K562 (cell line): ENCODE measurements around the gene MAP10. TPM values are rescaled to one million over a fixed set of nuclear protein-coding genes. Genes with fewer than 3 reads are reported as not detected.

Experiments used
- C11orf30 ChIP-seq: fragments of 450-650 bp; IDR thresholded peaks from 2 replicates; pipeline ENCODE4 v1.6.1; 2016; ENCODE audit warnings: low read depth, mild to moderate bottlenecking
- CBX1 ChIP-seq: sonication (generic); IDR thresholded peaks from 2 replicates; pipeline ENCODE4 v1.6.1; 2016; ENCODE audit warnings: antibody characterized with exemption, low read depth, mild to moderate bottlenecking
- E2F3 ChIP-seq: fragments of 250-450 bp; sonication (Bioruptor Pico); IDR thresholded peaks from 2 replicates; pipeline ENCODE4 v1.4.0; 2020; ENCODE audit warnings: mild to moderate bottlenecking
- HDAC6 ChIP-seq: IDR thresholded peaks from 2 replicates; pipeline ENCODE4 v1.6.1; 2012; ENCODE audit warnings: low read depth, mild to moderate bottlenecking, control low read depth, inconsistent platforms, low read length, moderate library complexity
- MBD2 ChIP-seq: sonication (generic); IDR thresholded peaks from 2 replicates; pipeline ENCODE4 v1.6.1; 2016; ENCODE audit warnings: low read depth, borderline replicate concordance
- MCM2 ChIP-seq: fragments of 450-650 bp; IDR thresholded peaks from 2 replicates; pipeline ENCODE4 v1.6.1; 2017; ENCODE audit warnings: low read depth, mild to moderate bottlenecking
- RBBP5 ChIP-seq: fragments of 200-600 bp; sonication (generic); IDR thresholded peaks from 2 replicates; pipeline ENCODE4 v1.6.1; 2012; ENCODE audit warnings: borderline replicate concordance, mild to moderate bottlenecking, low read length, control low read depth, inconsistent platforms; ENCODE audit not compliant: insufficient read depth, poor library complexity, severe bottlenecking
- RBM14 ChIP-seq: fragments of 200-400 bp; formaldehyde crosslinking; IDR thresholded peaks from 2 replicates; pipeline ENCODE4 v1.6.1; 2018; ENCODE audit warnings: low read depth, mild to moderate bottlenecking, low read length, moderate library complexity, borderline replicate concordance; ENCODE audit not compliant: insufficient read depth
- SNRNP70 ChIP-seq: fragments of 200-400 bp; formaldehyde crosslinking; optimal IDR thresholded peaks from 2 replicates; pipeline ENCODE3; 2017; ENCODE audit warnings: low read depth, low read length
- SRSF9 ChIP-seq: fragments of 200-400 bp; formaldehyde crosslinking; IDR thresholded peaks from 2 replicates; pipeline ENCODE4 v1.6.1; 2017; ENCODE audit warnings: low read depth, low read length, borderline replicate concordance
- ZNF133 ChIP-seq: fragments of 250-450 bp; sonication (Bioruptor Pico); IDR thresholded peaks from 2 replicates; pipeline ENCODE4 v1.4.0; 2020; ENCODE audit warnings: mild to moderate bottlenecking
- ZNF707 ChIP-seq: fragments of 250-450 bp; sonication (Bioruptor Pico); conservative IDR thresholded peaks from 2 replicates; pipeline ENCODE4 v1.8.0; 2022; ENCODE audit warnings: inconsistent platforms, mild to moderate bottlenecking, moderate library complexity
- polyA plus RNA-seq, 8 experiments: library from polyadenylated mRNA; depleted of rRNA in 4 of 8; stranded (reverse) in 5 of 8; unstranded in 3 of 8; fragments of >200 nt; fragmentation: Nextera tagmentation in 2 of 8; fragmentation: Illumina TruSeq in 1 of 8; extraction: Ambion mirVana in 2 of 8; extraction: Trizol in 1 of 8; gene quantifications; 2 replicates each; pipeline versions ENCODE4 v1.2.1 to v1.2.3, GENCODE V29; 2011 to 2014; ENCODE audit warnings: inconsistent platforms in 1 of 8, missing spikeins in 1 of 8
- total RNA-seq, 7 experiments: library from RNA; depleted of rRNA in 6 of 7; stranded (reverse); fragments of >200 nt in 6 of 7; fragmentation: Illumina TruSeq in 2 of 7; extraction: Trizol in 2 of 7; gene quantifications; 2 replicates each; pipeline versions ENCODE4 v1.2.1 to v1.2.3, GENCODE V29; 2011 to 2021; ENCODE audit warnings: low replicate concordance in 1 of 7
- TF ChIP-seq, protein P1 (sequence below): fragments of 250-450 bp; sonication (Bioruptor Pico); IDR thresholded peaks from 2 replicates; pipeline ENCODE4 v1.5.0; 2022; ENCODE audit warnings: mild to moderate bottlenecking
- TF ChIP-seq, protein P2 (sequence below): sonication (generic); formaldehyde crosslinking; IDR thresholded peaks from 2 replicates; pipeline ENCODE4 v1.8.0; 2023; ENCODE audit warnings: missing genetic modification reagents, mild to moderate bottlenecking, borderline replicate concordance
- TF ChIP-seq, protein P3 (sequence below): sonication (generic); formaldehyde crosslinking; IDR thresholded peaks from 2 replicates; pipeline ENCODE4 v1.8.1; 2023; ENCODE audit warnings: mild to moderate bottlenecking, missing genetic modification reagents, moderate library complexity
- TF ChIP-seq, protein P4 (sequence below): sonication (generic); formaldehyde crosslinking; IDR thresholded peaks from 2 replicates; pipeline ENCODE4 v1.8.1; 2023; ENCODE audit warnings: mild to moderate bottlenecking, missing genetic modification reagents

MAP10 gene
- total and polyA plus RNA-seq, 9 of the 15 experiments (the other 6 are each of a cell fraction or from before 2014, with no cell fraction given) = 0.11 to 0.98 (median 0.69) TPM

DNA sequence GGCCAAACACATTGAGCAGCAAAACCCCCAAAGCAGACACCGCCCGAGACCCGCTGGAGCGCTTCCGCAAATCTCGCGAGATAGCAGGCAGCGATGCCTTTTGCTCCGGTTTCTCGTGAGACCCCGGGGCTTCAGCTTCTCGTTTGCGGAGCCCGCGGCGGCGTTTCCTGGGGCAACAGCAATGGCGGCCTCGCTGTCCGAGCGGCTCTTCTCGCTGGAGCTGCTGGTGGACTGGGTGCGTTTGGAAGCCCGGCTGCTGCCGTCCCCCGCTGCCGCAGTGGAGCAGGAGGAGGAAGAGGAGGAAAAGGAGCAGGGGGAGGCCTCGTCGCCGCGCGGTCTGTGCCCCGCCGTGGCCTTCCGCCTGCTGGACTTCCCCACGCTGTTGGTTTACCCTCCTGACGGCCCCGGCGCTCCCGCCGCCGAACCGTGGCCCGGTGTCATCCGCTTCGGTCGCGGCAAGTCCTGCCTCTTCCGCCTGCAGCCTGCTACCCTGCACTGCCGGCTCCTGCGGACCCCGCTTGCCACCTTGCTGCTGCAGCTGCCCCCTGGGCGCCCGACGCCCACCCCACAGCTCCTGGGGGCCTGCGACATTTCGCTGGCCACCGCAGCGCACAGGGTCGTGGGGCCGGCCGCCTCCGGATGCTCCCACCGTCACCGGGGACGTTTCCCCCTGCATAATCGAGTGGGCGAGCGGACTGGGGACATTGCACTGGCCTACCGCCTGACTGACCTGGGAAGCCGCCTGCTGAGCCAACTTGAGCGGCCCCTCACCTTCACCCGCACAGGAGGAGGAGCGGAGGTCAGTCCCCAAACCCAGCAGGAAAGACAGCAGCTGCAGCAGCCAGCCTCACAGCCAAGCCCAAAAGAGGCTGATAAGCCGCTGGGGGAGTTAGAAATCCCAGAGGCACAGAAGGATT, at the start of gene MAP10 (continued):
- no peak for TF ChIP-seq RBM14
- no peak for TF ChIP-seq MBD2
- TF ChIP-seq RBBP5 = peak; percentile 59
- TF ChIP-seq, protein P1, sequence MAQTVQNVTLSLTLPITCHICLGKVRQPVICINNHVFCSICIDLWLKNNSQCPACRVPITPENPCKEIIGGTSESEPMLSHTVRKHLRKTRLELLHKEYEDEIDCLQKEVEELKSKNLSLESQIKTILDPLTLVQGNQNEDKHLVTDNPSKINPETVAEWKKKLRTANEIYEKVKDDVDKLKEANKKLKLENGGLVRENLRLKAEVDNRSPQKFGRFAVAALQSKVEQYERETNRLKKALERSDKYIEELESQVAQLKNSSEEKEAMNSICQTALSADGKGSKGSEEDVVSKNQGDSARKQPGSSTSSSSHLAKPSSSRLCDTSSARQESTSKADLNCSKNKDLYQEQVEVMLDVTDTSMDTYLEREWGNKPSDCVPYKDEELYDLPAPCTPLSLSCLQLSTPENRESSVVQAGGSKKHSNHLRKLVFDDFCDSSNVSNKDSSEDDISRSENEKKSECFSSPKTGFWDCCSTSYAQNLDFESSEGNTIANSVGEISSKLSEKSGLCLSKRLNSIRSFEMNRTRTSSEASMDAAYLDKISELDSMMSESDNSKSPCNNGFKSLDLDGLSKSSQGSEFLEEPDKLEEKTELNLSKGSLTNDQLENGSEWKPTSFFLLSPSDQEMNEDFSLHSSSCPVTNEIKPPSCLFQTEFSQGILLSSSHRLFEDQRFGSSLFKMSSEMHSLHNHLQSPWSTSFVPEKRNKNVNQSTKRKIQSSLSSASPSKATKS (CRISPR knock-in tag) = no peak
- TF ChIP-seq ZNF707 (CRISPR knock-in tag) = no peak
- TF ChIP-seq, protein P2, sequence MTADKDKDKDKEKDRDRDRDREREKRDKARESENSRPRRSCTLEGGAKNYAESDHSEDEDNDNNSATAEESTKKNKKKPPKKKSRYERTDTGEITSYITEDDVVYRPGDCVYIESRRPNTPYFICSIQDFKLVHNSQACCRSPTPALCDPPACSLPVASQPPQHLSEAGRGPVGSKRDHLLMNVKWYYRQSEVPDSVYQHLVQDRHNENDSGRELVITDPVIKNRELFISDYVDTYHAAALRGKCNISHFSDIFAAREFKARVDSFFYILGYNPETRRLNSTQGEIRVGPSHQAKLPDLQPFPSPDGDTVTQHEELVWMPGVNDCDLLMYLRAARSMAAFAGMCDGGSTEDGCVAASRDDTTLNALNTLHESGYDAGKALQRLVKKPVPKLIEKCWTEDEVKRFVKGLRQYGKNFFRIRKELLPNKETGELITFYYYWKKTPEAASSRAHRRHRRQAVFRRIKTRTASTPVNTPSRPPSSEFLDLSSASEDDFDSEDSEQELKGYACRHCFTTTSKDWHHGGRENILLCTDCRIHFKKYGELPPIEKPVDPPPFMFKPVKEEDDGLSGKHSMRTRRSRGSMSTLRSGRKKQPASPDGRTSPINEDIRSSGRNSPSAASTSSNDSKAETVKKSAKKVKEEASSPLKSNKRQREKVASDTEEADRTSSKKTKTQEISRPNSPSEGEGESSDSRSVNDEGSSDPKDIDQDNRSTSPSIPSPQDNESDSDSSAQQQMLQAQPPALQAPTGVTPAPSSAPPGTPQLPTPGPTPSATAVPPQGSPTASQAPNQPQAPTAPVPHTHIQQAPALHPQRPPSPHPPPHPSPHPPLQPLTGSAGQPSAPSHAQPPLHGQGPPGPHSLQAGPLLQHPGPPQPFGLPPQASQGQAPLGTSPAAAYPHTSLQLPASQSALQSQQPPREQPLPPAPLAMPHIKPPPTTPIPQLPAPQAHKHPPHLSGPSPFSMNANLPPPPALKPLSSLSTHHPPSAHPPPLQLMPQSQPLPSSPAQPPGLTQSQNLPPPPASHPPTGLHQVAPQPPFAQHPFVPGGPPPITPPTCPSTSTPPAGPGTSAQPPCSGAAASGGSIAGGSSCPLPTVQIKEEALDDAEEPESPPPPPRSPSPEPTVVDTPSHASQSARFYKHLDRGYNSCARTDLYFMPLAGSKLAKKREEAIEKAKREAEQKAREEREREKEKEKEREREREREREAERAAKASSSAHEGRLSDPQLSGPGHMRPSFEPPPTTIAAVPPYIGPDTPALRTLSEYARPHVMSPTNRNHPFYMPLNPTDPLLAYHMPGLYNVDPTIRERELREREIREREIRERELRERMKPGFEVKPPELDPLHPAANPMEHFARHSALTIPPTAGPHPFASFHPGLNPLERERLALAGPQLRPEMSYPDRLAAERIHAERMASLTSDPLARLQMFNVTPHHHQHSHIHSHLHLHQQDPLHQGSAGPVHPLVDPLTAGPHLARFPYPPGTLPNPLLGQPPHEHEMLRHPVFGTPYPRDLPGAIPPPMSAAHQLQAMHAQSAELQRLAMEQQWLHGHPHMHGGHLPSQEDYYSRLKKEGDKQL (CRISPR knock-in tag) = no peak
- no peak for TF ChIP-seq SRSF9
- no peak for TF ChIP-seq CBX1
- TF ChIP-seq HDAC6 = no peak
- no peak for TF ChIP-seq ZNF133
- TF ChIP-seq, protein P3, sequence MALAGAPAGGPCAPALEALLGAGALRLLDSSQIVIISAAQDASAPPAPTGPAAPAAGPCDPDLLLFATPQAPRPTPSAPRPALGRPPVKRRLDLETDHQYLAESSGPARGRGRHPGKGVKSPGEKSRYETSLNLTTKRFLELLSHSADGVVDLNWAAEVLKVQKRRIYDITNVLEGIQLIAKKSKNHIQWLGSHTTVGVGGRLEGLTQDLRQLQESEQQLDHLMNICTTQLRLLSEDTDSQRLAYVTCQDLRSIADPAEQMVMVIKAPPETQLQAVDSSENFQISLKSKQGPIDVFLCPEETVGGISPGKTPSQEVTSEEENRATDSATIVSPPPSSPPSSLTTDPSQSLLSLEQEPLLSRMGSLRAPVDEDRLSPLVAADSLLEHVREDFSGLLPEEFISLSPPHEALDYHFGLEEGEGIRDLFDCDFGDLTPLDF = no peak
- TF ChIP-seq E2F3 = 0 out of 2 replicates have a peak, but pooled peaks have one; percentile 42
- TF ChIP-seq, protein P4, sequence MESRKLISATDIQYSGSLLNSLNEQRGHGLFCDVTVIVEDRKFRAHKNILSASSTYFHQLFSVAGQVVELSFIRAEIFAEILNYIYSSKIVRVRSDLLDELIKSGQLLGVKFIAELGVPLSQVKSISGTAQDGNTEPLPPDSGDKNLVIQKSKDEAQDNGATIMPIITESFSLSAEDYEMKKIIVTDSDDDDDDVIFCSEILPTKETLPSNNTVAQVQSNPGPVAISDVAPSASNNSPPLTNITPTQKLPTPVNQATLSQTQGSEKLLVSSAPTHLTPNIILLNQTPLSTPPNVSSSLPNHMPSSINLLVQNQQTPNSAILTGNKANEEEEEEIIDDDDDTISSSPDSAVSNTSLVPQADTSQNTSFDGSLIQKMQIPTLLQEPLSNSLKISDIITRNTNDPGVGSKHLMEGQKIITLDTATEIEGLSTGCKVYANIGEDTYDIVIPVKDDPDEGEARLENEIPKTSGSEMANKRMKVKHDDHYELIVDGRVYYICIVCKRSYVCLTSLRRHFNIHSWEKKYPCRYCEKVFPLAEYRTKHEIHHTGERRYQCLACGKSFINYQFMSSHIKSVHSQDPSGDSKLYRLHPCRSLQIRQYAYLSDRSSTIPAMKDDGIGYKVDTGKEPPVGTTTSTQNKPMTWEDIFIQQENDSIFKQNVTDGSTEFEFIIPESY (CRISPR knock-in tag) = no peak
- no peak for TF ChIP-seq C11orf30
- TF ChIP-seq MCM2 = no peak
- TF ChIP-seq SNRNP70 = no peak
